AG04449 (cell line): ENCODE measurements around the gene CASP9.
"Not testable (repeated sequence)": the region's sequence is repeated elsewhere in the genome, so short reads cannot be mapped to it uniquely, and the experiment has no call there.

Experiments
- CTCF ChIA-PET: fragments of 350-600 bp; formaldehyde crosslinking; extraction: SDS; loops from one replicate; lab custom pipeline; 2021; ENCODE audit warnings: antibody characterized with exemption; lab: Yijun Ruan, JAX
- POLR2A ChIA-PET: fragments of 400-600, 350-600 bp; formaldehyde crosslinking; extraction: SDS; loops from one replicate; lab custom pipeline; 2020; ENCODE audit warnings: antibody characterized with exemption, inconsistent platforms; lab: Yijun Ruan, JAX
- DNase-seq: peaks from one replicate; pipeline ENCODE4 v3.0.0-alpha.2; 2010; ENCODE audit warnings: low read depth, low spot score
- H3K4me3 ChIP-seq: 2 replicates; pipeline ENCODE4 v1.5.1; 2011; ENCODE audit warnings: low read depth, mild to moderate bottlenecking, control low read depth, low read length
- CTCF ChIP-seq: IDR thresholded peaks from one replicate; pipeline ENCODE4 v1.5.1; 2011; ENCODE audit warnings: mild to moderate bottlenecking, moderate library complexity, low read length, control low read depth, inconsistent platforms; ENCODE audit not compliant: insufficient read depth; ENCODE audit errors: missing control alignments

Gene CASP9

GRCh38 chr1:15492596-15492995 lies 31.4 kb downstream of the CASP9 start:
- CTCF ChIA-PET: interaction anchor here (0.7 to 1.3 kb wide), 3 partner anchors 9 to 169 kb away, joined by 3 to 4 read pairs (median 3); no protein-coding TSS in a partner anchor
- DNase-seq: no peak
- no peak for TF ChIP-seq CTCF
- no peak overlapping the region for H3K4me3 ChIP-seq
- POLR2A ChIA-PET: no interaction called here

GRCh38 chr1:15491010-15491409 lies 33.0 kb downstream of the CASP9 start:
- CTCF ChIA-PET: interaction anchor here (1.2 to 1.5 kb wide), 2 partner anchors 9 to 167 kb away, joined by 3 to 4 read pairs; no protein-coding TSS in a partner anchor
- H3K4me3 ChIP-seq, POLR2A ChIA-PET: not testable (repeated sequence)
- peak; percentile 4 for DNase-seq

- TF ChIP-seq CTCF: no peak
- no peak for DNase-seq
- no peak overlapping the region for H3K4me3 ChIP-seq
- ChIA-PET CTCF (no interaction called here), POLR2A (no interaction called here)
Measured at GRCh38 chr1:15489052-15489736, 34.8 kb downstream of the CASP9 start.

- TF ChIP-seq CTCF: no peak
- CTCF ChIA-PET: no interaction called here
- POLR2A ChIA-PET: interaction anchor here (0.5 kb wide), 1 partner anchor 340 kb away, joined by 3 read pairs; no protein-coding TSS in a partner anchor
Measured at GRCh38 chr1:15488371-15488770, 35.6 kb downstream of the CASP9 start.

GRCh38 chr1:15486844-15487610 lies 37.0 kb downstream of the CASP9 start:
- POLR2A ChIA-PET, DNase-seq, CTCF ChIA-PET, H3K4me3 ChIP-seq: not testable (repeated sequence)

More at GRCh38 chr1:15488371-15488770, 35.6 kb downstream of the CASP9 start:
- DNase-seq: no peak
- no peak overlapping the region for H3K4me3 ChIP-seq

GRCh38 chr1:15485636-15486035 lies 38.4 kb downstream of the CASP9 start:
- ChIA-PET CTCF (interaction anchor here (0.8 kb wide), 1 partner anchor 238 kb away, joined by 3 read pairs; no protein-coding TSS in a partner anchor), POLR2A (no interaction called here)
- H3K4me3 ChIP-seq: no peak overlapping the region
- no peak for DNase-seq
- no peak for TF ChIP-seq CTCF

GRCh38 chr1:15484443-15484842 lies 39.6 kb downstream of the CASP9 start:
- POLR2A ChIA-PET, DNase-seq, H3K4me3 ChIP-seq: not testable (repeated sequence)
- CTCF ChIA-PET: interaction anchor here (1.0 kb wide), 1 partner anchor 16 kb away, joined by 4 read pairs; no protein-coding TSS in a partner anchor
